Uterus (tissue), 4 donors: Measurements from ENCODE around the gene USP7. TPM values are rescaled to one million over a fixed set of nuclear protein-coding genes. Genes with fewer than 3 reads are reported as not detected.

ENCODE experiments used
- DNase-seq, 2 donors: peaks; one replicate each; pipeline ENCODE4 v3.0.0-alpha.2; 2019 to 2020
- H3K27ac ChIP-seq, 2 donors: fragments of 200-600 bp; sonication (generic); 1 replicate in 1 of 2; 2 replicates in 1 of 2; pipeline ENCODE4 v1.5.1; 2016 to 2018
- H3K27me3 ChIP-seq, 2 donors: fragments of 200-600 bp; sonication (generic); one replicate each; pipeline ENCODE4 v1.5.1; 2018 to 2019; ENCODE audit warnings: control low read depth in 1 of 2
- H3K36me3 ChIP-seq, 2 donors: fragments of 200-600 bp; sonication (generic); one replicate each; pipeline ENCODE4 v1.5.1; 2019; ENCODE audit warnings: control low read depth in 1 of 2
- H3K4me1 ChIP-seq, 2 donors: fragments of 200-600 bp; sonication (generic); one replicate each; pipeline ENCODE4 v1.5.1; 2018 to 2019; ENCODE audit warnings: control low read depth in 1 of 2
- H3K4me3 ChIP-seq, 2 donors: fragments of 200-600 bp; sonication (generic); 1 replicate in 1 of 2; 2 replicates in 1 of 2; pipeline ENCODE4 v1.5.1; 2018 to 2019; ENCODE audit warnings: mild to moderate bottlenecking in 1 of 2
- H3K9me3 ChIP-seq, 2 donors: fragments of 200-600 bp; sonication (generic); one replicate each; pipeline ENCODE4 v1.5.1; 2019; ENCODE audit warnings: control low read depth in 1 of 2
- POLR2A ChIP-seq, 2 donors: fragments of 450-650 bp; IDR thresholded peaks; one replicate each; pipeline ENCODE4 v1.6.1; 2016; ENCODE audit warnings: antibody characterized with exemption in 2 of 2, mild to moderate bottlenecking in 1 of 2, moderate library complexity in 1 of 2
- intact Hi-C: fragments of 100-400 bp; cut with DNase I; formaldehyde crosslinking; loops from one replicate; pipeline ENCODE4 v1.15.1; 2023; ENCODE audit warnings: low total_unique reads
- total RNA-seq, 4 donors: library from RNA; depleted of rRNA in 3 of 4; stranded (reverse); fragments of >200 nt in 3 of 4; gene quantifications; one replicate each; pipeline versions ENCODE4 v1.1.0 to v1.2.4, GENCODE V29; 2014 to 2023
- TF ChIP-seq, protein P1 (sequence below), 4 experiments: fragments of 200-600 bp in 2 of 4; fragments of 450-650 bp in 2 of 4; sonication (generic) in 2 of 4; IDR thresholded peaks; one replicate each; pipeline ENCODE4 v1.5.1; 2016 to 2019; ENCODE audit warnings: antibody characterized with exemption in 4 of 4, mild to moderate bottlenecking in 2 of 4, moderate library complexity in 1 of 4
- donor health status: DM: yes; HTN: yes; CAD: no.

Gene USP7
- total RNA-seq, 4 donors from 2014 or later, result 20.9 to 223 (median 122) TPM

DNA sequence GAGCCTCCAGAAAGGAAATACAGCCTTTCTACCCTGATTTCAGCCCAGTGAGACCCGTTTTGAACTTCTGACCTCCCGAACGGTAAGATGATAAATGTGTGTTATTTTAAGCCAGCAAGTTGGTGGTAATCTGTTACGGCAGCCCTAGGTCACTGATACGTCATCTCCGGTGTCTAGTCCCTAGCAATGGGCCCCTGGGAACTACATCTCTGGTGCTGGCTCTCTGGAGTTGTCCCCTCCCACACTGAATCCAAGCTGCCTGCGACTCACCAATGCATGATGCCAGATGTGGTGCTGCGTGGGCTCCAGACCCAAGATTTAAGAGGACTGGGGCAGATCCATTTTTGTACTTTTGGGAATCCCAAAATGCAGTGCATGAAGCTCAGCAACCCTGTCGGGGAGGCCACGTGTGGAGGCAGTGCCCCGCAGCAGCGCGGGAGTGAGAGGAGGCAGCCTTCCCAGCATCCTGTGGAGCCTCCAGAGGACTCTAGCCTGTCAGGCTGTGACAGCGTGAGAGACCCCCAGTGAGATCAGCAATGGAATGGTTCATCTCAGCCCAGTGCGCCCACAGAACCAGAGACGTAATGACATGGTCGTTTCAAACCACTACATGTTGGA lies 43.6 kb upstream of the USP7 start:
- no peaks in the 10 kb centered on the region for H3K36me3 ChIP-seq
- intact Hi-C loops, result no loop called here
- no peak overlapping the region for H3K27ac ChIP-seq
- no peaks in the 10 kb centered on the region for H3K27me3 ChIP-seq
- no peak for DNase-seq
- TF ChIP-seq POLR2A (IDR thresholded peaks at IDR 0.05), result no peak
- TF ChIP-seq, protein P1, sequence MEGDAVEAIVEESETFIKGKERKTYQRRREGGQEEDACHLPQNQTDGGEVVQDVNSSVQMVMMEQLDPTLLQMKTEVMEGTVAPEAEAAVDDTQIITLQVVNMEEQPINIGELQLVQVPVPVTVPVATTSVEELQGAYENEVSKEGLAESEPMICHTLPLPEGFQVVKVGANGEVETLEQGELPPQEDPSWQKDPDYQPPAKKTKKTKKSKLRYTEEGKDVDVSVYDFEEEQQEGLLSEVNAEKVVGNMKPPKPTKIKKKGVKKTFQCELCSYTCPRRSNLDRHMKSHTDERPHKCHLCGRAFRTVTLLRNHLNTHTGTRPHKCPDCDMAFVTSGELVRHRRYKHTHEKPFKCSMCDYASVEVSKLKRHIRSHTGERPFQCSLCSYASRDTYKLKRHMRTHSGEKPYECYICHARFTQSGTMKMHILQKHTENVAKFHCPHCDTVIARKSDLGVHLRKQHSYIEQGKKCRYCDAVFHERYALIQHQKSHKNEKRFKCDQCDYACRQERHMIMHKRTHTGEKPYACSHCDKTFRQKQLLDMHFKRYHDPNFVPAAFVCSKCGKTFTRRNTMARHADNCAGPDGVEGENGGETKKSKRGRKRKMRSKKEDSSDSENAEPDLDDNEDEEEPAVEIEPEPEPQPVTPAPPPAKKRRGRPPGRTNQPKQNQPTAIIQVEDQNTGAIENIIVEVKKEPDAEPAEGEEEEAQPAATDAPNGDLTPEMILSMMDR (IDR thresholded peaks at IDR 0.05), result no peak
- H3K4me1 ChIP-seq, result no peaks in the 10 kb centered on the region
- H3K4me3 ChIP-seq, result no peak overlapping the region
- H3K9me3 ChIP-seq, result no peaks in the 10 kb centered on the region

DNA sequence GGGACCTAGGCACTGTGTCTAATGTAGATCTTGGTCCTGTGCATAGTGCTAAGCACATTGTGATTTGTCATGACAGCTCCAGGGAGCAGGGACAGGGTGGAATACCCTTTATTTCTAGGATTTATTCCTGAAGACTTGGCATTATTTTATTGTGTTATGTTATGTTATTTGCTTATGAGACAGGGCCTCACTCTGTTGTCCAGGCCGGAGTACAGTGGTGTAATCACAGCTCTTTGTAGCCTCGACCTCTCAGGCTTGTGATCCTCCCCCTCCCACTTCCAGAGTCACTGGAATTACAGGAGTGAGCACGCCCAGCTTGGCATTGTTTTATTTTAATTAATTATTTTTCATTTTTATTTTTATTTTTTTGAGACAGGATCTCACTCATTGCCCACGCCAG lies 40.5 kb upstream of the USP7 start:
- Histone ChIP-seq H3K36me3 (no peaks in the 10 kb centered on the region), H3K27ac (no peak overlapping the region), H3K4me1 (no peaks in the 10 kb centered on the region), H3K4me3 (no peak overlapping the region), H3K27me3 (no peaks in the 10 kb centered on the region), H3K9me3 (no peaks in the 10 kb centered on the region)
- intact Hi-C loops, result no loop called here
- TF ChIP-seq, protein P1 (IDR thresholded peaks at IDR 0.05), result no peak
- TF ChIP-seq POLR2A (IDR thresholded peaks at IDR 0.05), result no peak
- DNase-seq, result no peak

DNA sequence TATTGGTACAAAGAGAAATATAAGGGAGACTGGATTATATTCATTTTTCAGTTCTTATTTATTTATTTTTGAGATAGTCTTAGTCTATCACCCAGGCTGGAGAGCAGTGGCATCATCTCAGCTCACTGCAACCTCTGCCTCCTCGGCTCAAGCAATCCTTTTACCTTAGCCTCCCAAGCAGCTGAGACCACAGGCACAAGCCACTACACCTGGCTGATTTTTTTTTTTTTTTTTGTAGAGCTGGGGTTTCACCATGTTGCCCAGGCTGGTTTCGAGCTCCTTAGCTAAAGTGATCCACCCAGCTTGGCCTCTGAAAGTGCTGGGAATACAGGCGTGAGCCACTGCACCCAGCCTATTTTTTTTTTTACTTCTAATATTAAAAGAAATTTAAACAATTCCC lies 40.1 kb upstream of the USP7 start:
- no peaks in the 10 kb centered on the region for H3K4me1 ChIP-seq
- TF ChIP-seq, protein P1 (IDR thresholded peaks at IDR 0.05), result no peak
- TF ChIP-seq POLR2A (IDR thresholded peaks at IDR 0.05), result no peak
- intact Hi-C loops, result no loop called here

DNA sequence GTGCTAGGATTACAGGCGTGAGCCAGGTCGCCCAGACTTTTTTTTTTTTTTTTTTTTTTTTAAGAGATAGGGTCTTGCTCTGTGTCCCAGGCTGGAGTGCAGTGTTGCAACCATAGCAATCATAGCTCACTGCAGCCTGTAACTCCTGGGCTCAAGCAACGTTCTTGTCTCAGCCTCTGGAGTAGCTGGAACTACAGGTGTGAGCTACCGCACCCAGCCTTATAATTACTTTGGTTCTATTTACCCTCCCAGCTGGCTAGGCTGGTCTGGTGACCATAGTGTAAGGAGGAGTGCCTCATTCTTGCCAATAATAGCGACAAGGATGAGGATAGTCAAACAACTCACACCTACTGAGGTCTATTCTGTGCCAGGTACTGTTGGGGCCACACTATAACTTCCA lies 39.6 kb upstream of the USP7 start:
- H3K27ac ChIP-seq, result no peak overlapping the region
- H3K36me3 ChIP-seq, result no peaks in the 10 kb centered on the region
- no peak overlapping the region for H3K4me3 ChIP-seq
- DNase-seq, result no peak
- H3K27me3 ChIP-seq, result no peaks in the 10 kb centered on the region
- TF ChIP-seq, protein P1 (IDR thresholded peaks at IDR 0.05), result no peak
- TF ChIP-seq POLR2A (IDR thresholded peaks at IDR 0.05), result no peak
- no peaks in the 10 kb centered on the region for H3K4me1 ChIP-seq
- H3K9me3 ChIP-seq, result no peaks in the 10 kb centered on the region
- intact Hi-C loops, result no loop called here

More for the DNA sequence above, 40.1 kb upstream of the USP7 start:
- no peak overlapping the region for H3K27ac ChIP-seq
- DNase-seq, result no peak
- no peak overlapping the region for H3K4me3 ChIP-seq
- no peaks in the 10 kb centered on the region for H3K27me3 ChIP-seq
- H3K36me3 ChIP-seq, result no peaks in the 10 kb centered on the region
- no peaks in the 10 kb centered on the region for H3K9me3 ChIP-seq

DNA sequence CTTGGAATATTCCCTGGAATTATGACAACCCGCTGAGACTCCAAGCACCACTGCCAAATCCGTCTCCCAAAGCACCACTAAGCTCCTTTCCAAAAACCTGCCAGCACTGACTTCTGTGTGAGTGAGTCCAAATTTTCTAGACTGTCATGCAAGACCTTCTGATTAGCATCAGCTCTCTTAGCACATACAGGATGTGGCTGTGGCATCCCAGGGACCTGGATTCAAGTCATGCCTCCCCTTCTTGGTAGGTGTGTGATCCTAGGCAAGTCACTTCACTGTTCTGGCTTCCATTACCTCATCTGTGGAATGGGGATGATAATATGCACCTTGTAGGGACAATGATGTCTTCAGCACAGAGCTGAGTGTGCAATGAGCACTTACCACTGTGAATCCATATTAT lies 38.3 kb upstream of the USP7 start:
- H3K4me1 ChIP-seq, result no peaks in the 10 kb centered on the region
- H3K36me3 ChIP-seq, result no peaks in the 10 kb centered on the region
- H3K4me3 ChIP-seq, result no peak overlapping the region
- no peak for DNase-seq
- H3K27me3 ChIP-seq, result no peaks in the 10 kb centered on the region
- intact Hi-C loops, result no loop called here
- no peak overlapping the region for H3K27ac ChIP-seq
- TF ChIP-seq POLR2A (IDR thresholded peaks at IDR 0.05), result no peak
- TF ChIP-seq, protein P1 (IDR thresholded peaks at IDR 0.05), result no peak
- no peaks in the 10 kb centered on the region for H3K9me3 ChIP-seq
